Ishikawa (cell line): ENCODE measurements around the gene ZBTB8OS.
A peak's percentile ranks its signal among the peaks of the same experiment; 100 is the strongest.

ENCODE experiments used
- CEBPB ChIP-seq: IDR thresholded peaks from 2 replicates; pipeline ENCODE4 v1.6.1; 2012
- CREB1 ChIP-seq: IDR thresholded peaks from 2 replicates; pipeline ENCODE4 v1.6.1; 2012; ENCODE audit warnings: low read depth
- EGR1 ChIP-seq: IDR thresholded peaks from 2 replicates; pipeline ENCODE4 v1.6.1; 2012
- EP300 ChIP-seq: IDR thresholded peaks from 2 replicates; pipeline ENCODE4 v1.6.1; 2012; ENCODE audit warnings: borderline replicate concordance
- FOXM1 ChIP-seq: IDR thresholded peaks from 2 replicates; pipeline ENCODE4 v1.6.1; 2012; ENCODE audit warnings: low read depth, borderline replicate concordance
- MAX ChIP-seq: IDR thresholded peaks from 2 replicates; pipeline ENCODE4 v1.6.1; 2012
- NFIC ChIP-seq: IDR thresholded peaks from 2 replicates; pipeline ENCODE4 v1.6.1; 2012
- RAD21 ChIP-seq: IDR thresholded peaks from 2 replicates; pipeline ENCODE4 v1.6.1; 2012; ENCODE audit warnings: low read depth
- REST ChIP-seq: IDR thresholded peaks from 2 replicates; pipeline ENCODE4 v1.6.1; 2012; ENCODE audit warnings: low read depth, mild to moderate bottlenecking
- TAF1 ChIP-seq: IDR thresholded peaks from 2 replicates; pipeline ENCODE4 v1.6.1; 2012; ENCODE audit warnings: low read depth, mild to moderate bottlenecking
- TCF12 ChIP-seq: IDR thresholded peaks from 2 replicates; pipeline ENCODE4 v1.6.1; 2012; ENCODE audit warnings: low read depth
- TEAD4 ChIP-seq: IDR thresholded peaks from 2 replicates; pipeline ENCODE4 v1.6.1; 2012
- USF1 ChIP-seq: IDR thresholded peaks from 2 replicates; pipeline ENCODE4 v1.6.1; 2012
- YY1 ChIP-seq: IDR thresholded peaks from 2 replicates; pipeline ENCODE4 v1.6.1; 2012; ENCODE audit warnings: low read depth
- ZBTB7A ChIP-seq: IDR thresholded peaks from 2 replicates; pipeline ENCODE4 v1.6.1; 2012; ENCODE audit warnings: low read depth

The ZBTB8OS gene

GRCh38 chr1:32650248-32650751 lies at the start of gene ZBTB8OS:
Gene ZBTB8OS, minus strand, starts transcription at chr1:32650550. Its CDS starts 21 bp downstream, at chr1:32650529.
- TF ChIP-seq CEBPB (no peak), YY1 (peak; percentile 88), TCF12 (no peak), NFIC (peak; percentile 70), EGR1 (no peak), REST (no peak), USF1 (no peak), TAF1 (peak; percentile 76), CREB1 (0 out of 2 replicates have a peak, but pooled peaks have one; percentile 10), ZBTB7A (no peak), MAX (no peak), FOXM1 (no peak)

GRCh38 chr1:32696041-32696440 lies 45.7 kb upstream of the ZBTB8OS start:
- TF ChIP-seq TCF12 (no peak), CEBPB (no peak), NFIC (no peak), EGR1 (no peak), USF1 (no peak), TEAD4 (no peak), RAD21 (no peak), TAF1 (no peak), MAX (no peak)

- TF ChIP-seq NFIC = peak; percentile 47; the same call in 1 of the 2 replicates
- TF ChIP-seq REST = no peak
These were observed 45.0 kb upstream of the ZBTB8OS start for GRCh38 chr1:32695098-32695904.

- TF ChIP-seq CREB1 (no peak), USF1 (no peak), FOXM1 (no peak), TCF12 (no peak), YY1 (no peak), EGR1 (no peak), MAX (no peak), ZBTB7A (no peak), CEBPB (no peak), RAD21 (no peak), TEAD4 (no peak), TAF1 (no peak), REST (no peak), NFIC (no peak), EP300 (no peak)
These were observed 43.3 kb upstream of the ZBTB8OS start for GRCh38 chr1:32693455-32694174.
